GM13976 (cell line): ENCODE results near the gene MICB.
A peak's percentile ranks its signal among the peaks of the same experiment; 100 is the strongest.
"Not testable (repeated sequence)": the region's sequence is repeated elsewhere in the genome, so short reads cannot be mapped to it uniquely, and the experiment has no call there.

Source experiments
- DNase-seq: peaks from one replicate; pipeline ENCODE4 v3.0.0; 2012; ENCODE audit warnings: low spot score
- in situ Hi-C: fragments of 300-500 bp; cut with MboI; formaldehyde crosslinking; loops from one replicate; pipeline ENCODE4 v1.12.0; 2022; ENCODE audit warnings: low sequenced_read_pairs, mixed read lengths, inconsistent platforms; ENCODE audit not compliant: unreplicated experiment
- TF ChIP-seq, protein P1 (sequence below): IDR thresholded peaks from 2 replicates; pipeline ENCODE4 v1.5.1; 2012; ENCODE audit warnings: borderline replicate concordance, mild to moderate bottlenecking; ENCODE audit not compliant: insufficient read depth; ENCODE audit errors: extremely low read depth, missing control alignments, control extremely low read depth

Gene MICB

DNA sequence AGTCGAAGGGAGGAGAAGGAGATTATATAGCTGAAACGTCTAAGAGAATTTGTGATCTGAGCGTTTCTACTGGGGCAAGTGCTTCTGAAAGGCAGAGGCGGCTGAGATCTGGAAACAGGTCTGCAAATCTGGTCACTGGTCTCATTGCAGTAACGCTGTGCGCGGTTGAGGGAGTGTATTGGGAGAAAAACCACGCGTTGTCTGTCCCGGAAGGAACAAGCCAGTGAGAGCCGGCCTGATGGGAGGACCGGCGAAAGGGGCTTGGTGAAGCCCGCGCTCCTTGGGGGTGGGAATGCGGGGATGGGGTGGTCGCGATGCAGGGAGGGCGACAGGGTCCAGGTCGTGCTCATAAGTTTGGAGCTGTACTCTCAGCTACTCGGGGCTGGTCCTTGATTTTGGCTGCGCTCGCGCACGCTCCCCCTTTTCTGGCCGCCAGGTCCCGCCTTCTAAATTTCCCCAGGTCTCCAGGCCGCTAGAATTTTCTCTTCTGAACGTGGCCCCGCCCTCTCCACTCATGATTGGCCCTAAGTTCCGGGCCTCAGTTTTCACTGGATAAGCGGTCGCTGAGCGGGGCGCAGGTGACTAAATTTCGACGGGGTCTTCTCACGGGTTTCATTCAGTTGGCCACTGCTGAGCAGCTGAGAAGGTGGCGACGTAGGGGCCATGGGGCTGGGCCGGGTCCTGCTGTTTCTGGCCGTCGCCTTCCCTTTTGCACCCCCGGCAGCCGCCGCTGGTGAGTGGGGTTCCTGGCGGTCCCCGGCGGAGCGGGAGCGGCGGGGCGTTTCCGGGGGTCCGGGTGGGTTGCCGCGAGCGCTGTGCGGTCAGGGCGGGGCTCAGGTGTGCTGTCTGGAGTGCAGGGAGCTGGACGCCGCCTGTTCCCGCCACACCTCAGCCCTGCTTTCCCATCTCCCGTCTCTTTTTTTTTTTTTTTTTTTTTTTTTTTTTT lies at the start of gene MICB:
MICB (plus strand) TSS at position 615 of the 946 bp plus-strand sequence; CDS start at position 664, 49 bp downstream.
- in situ Hi-C loops, result loop anchor here (10.0 kb wide), 1 partner anchor 97 kb away; the partner anchor contains the start of gene NCR3
- TF ChIP-seq, protein P1, sequence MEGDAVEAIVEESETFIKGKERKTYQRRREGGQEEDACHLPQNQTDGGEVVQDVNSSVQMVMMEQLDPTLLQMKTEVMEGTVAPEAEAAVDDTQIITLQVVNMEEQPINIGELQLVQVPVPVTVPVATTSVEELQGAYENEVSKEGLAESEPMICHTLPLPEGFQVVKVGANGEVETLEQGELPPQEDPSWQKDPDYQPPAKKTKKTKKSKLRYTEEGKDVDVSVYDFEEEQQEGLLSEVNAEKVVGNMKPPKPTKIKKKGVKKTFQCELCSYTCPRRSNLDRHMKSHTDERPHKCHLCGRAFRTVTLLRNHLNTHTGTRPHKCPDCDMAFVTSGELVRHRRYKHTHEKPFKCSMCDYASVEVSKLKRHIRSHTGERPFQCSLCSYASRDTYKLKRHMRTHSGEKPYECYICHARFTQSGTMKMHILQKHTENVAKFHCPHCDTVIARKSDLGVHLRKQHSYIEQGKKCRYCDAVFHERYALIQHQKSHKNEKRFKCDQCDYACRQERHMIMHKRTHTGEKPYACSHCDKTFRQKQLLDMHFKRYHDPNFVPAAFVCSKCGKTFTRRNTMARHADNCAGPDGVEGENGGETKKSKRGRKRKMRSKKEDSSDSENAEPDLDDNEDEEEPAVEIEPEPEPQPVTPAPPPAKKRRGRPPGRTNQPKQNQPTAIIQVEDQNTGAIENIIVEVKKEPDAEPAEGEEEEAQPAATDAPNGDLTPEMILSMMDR, result no peak
- DNase-seq, result peak; percentile 89

DNA sequence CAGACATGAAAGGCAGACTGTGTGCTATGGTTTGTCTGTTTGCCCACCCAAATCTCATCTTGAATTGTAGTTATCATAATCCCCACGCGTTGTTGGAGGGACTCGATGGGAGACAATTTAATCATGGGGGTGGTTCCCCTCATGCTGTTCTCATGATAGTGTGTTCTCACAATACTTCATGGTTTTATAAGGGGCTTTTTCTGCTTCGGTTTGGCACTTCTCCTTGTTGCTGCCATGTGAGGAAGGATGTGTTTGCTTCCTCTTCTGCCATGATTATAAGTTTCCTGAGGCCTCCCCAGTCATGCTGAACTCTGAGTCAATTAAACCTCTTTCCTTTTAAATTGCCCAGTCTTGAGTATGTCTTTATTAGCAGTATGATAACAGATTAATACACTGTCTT lies 47.2 kb upstream of the MICB start:
- in situ Hi-C loops, result no loop called here
- no peak for DNase-seq

DNA sequence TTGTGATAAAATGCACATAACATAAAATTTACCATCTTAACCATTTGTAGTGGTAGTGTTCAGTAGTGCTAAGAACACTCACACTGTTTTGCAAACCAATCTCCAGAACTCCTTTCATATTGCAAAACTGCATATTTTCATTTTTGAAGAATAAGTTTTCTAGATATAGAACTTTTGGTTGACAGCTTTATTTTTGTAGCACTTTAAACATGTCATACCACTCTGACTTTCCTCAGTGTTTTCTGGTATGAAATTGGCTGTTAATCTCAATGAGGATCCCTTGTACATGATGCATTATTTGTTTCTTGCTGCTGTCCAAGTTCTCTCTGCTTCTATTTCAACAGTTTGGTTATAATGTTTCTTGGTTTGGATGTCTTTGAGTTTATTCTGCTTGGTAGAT lies 45.1 kb upstream of the MICB start:
- DNase-seq, result no peak
- TF ChIP-seq, protein P1, result no peak
- in situ Hi-C loops, result no loop called here

More for the DNA sequence above, 47.2 kb upstream of the MICB start:
- TF ChIP-seq, protein P1, result no peak

DNA sequence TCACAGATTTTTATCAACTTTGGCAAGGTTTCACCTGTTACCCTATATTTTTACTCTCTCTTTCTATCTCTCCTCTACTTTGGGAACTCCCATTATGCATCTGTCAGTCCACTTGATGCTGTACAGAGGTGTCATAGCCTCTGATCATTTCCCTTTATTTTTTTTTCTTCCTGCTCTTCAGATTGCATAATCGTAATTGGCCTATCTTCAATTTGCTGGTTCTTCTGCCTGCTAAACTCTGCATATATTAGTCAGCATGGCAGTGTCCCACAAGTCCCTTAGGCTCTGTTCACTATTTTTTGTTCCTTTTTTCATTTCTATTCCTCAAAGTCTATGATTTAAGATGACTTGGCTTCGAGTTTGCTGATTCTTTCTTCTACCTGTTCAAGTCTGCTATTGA lies 44.7 kb upstream of the MICB start:
- TF ChIP-seq, protein P1, result no peak
- in situ Hi-C loops, result no loop called here
- DNase-seq, result no peak

DNA sequence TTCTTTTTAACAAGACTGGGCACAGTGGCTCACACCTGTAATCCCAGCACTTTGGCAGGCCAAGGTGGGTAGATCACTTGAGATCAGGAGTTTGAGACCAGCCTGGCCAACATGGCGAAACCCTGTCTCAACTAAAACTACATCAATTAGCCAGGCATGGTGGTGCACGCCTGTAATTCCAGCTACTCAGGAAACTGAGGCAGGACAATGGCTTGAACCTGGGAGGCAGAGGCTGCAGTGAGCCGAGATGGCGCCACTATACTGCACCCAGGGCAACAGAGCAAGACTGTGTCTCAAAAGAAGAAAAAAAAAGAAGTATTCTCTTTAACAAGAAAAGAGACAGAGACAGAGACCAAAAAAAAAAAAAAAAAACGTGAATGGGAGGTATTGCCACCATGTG lies 38.1 kb upstream of the MICB start:
- DNase-seq, in situ Hi-C loops: not testable (repeated sequence)

DNA sequence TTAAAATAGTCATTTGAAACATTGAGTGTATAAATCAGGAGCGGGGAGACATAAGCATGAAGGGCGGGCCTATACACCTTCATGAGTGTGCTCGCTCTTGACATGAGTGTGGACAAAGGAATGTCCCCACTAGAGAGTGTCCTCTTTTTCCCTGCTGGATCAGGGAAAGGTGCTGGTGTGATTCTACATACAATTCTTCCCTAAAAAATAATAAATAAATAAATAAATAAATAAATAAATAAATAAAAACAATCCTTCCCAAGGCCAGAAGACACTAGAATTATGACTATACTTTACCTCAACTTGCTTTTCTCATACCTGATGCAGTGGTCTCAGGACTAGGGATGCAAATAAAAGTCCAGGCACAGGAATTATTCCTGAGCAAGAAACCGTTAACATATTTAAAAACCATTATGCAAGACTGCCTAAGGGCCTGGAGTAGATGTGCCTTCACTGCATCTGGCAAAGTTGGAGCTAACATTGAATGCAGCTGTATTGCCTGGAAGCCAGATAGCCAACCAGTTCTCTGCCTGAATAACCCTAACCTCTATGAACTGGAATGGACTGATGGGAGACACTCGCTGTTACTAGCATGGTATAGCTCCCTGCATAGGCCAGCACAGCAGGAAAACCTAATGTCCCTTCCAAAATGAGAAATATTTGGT lies 37.5 kb upstream of the MICB start:
- no peak for DNase-seq
- TF ChIP-seq, protein P1, result no peak
- in situ Hi-C loops, result no loop called here
